Measurements from ENCODE around the gene ERVK3-1.

Gene ERVK3-1

DNA sequence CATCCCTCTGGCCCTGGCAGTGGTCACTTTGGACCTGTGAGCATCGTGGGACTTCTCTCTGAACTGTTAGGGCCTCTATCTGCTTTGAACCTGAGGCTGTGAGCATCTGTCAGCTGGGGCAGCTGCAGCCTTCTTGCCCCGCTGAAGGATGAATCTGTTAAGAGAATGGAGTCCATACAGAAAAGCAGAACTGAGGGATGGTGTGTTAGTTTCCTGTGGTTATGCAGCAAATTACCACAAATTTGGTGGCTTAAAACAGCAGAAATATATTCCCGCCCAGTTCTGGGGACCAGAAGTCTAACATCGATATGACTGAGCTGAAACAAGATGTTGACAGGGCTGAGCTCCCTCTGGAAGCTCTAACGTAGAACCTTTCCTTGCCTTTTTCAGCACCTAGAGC lies 59.0 kb downstream of the ERVK3-1 start:
- no peak for DNase-seq (ENCODE audit: low read depth)

Data from ELR (cell line).